A673 (cell line): ENCODE data around the gene NDUFV2. TPM values are rescaled to one million over a fixed set of nuclear protein-coding genes. Genes with fewer than 3 reads are reported as not detected.
"Not testable (repeated sequence)": the region's sequence is repeated elsewhere in the genome, so short reads cannot be mapped to it uniquely, and the experiment has no call there.

Source experiments
- BruUV-seq: library from RNA; stranded (reverse); fragments of 400-500 nt; replicated peaks from 2 replicates; lab custom pipeline; 2021; lab: Mats Ljungman, UMichigan
- CTCF ChIA-PET: fragments of 300-600 bp; sonication (Branson Sonifier 250); formaldehyde crosslinking; loops from one replicate; lab custom pipeline; 2022; ENCODE audit warnings: antibody characterized with exemption; lab: Charles Lee
- POLR2A ChIA-PET: fragments of 300-600 bp; sonication (Branson Sonifier 250); formaldehyde crosslinking; loops from one replicate; lab custom pipeline; 2022; ENCODE audit warnings: antibody characterized with exemption; ENCODE audit not compliant: low non-redundant PET; lab: Charles Lee
- DNase-seq: peaks from one replicate; pipeline ENCODE4 v3.0.0-alpha.2; 2015; ENCODE audit warnings: low spot score
- H3K27ac ChIP-seq: fragments of 200-600 bp; sonication (generic); 2 replicates; pipeline ENCODE4 v1.5.1; 2016; ENCODE audit warnings: mixed run types, low read depth, mild to moderate bottlenecking, mixed read lengths, antibody characterized with exemption, low read length; ENCODE audit not compliant: poor library complexity, severe bottlenecking
- H3K27me3 ChIP-seq: fragments of 200-600 bp; sonication (generic); replicated peaks from 2 replicates; pipeline ENCODE4 v1.6.1; 2017; ENCODE audit warnings: mixed run types, low read depth, mild to moderate bottlenecking, mixed read lengths, antibody characterized with exemption, low read length; ENCODE audit not compliant: insufficient read depth, poor library complexity
- H3K36me3 ChIP-seq: fragments of 200-600 bp; sonication (generic); 2 replicates; pipeline ENCODE4 v1.6.1; 2016; ENCODE audit warnings: mixed run types, mild to moderate bottlenecking, mixed read lengths, antibody characterized with exemption, low read length; ENCODE audit not compliant: insufficient read depth, poor library complexity, severe bottlenecking
- H3K4me1 ChIP-seq: fragments of 200-600 bp; sonication (generic); 2 replicates; pipeline ENCODE4 v1.6.1; 2017; ENCODE audit warnings: mixed run types, mild to moderate bottlenecking, mixed read lengths, antibody characterized with exemption, low read length; ENCODE audit not compliant: insufficient read depth, poor library complexity, severe bottlenecking
- H3K4me3 ChIP-seq: fragments of 200-600 bp; sonication (generic); 2 replicates; pipeline ENCODE4 v1.5.1; 2016; ENCODE audit warnings: low read depth, mixed run types, mild to moderate bottlenecking, mixed read lengths, low read length; ENCODE audit not compliant: poor library complexity, severe bottlenecking
- H3K9me3 ChIP-seq: fragments of 200-600 bp; sonication (generic); 2 replicates; pipeline ENCODE4 v1.6.1; 2016; ENCODE audit warnings: mixed run types, low read depth, mild to moderate bottlenecking, mixed read lengths, antibody characterized with exemption, low read length; ENCODE audit not compliant: poor library complexity, severe bottlenecking
- EZH2 ChIP-seq: fragments of 200-600 bp; sonication (generic); IDR thresholded peaks from 2 replicates; pipeline ENCODE4 v1.6.1; 2017; ENCODE audit warnings: borderline replicate concordance, low read depth, mild to moderate bottlenecking, mixed read lengths, antibody characterized with exemption, low read length; ENCODE audit not compliant: poor library complexity, severe bottlenecking
- intact Hi-C: fragments of 100-400 bp; cut with micrococcal nuclease; formaldehyde crosslinking; loops from one replicate; pipeline ENCODE4 v1.10.0; 2022; ENCODE audit not compliant: unreplicated experiment
- total RNA-seq: library from RNA; stranded (reverse); gene quantifications from 2 replicates; pipeline ENCODE4 v1.2.3, GENCODE V29; 2021
- TF ChIP-seq, protein P1 (sequence below): fragments of 300-800, 200-600 bp; sonication (generic); conservative IDR thresholded peaks from 2 replicates; pipeline ENCODE4 v1.5.1; 2017; ENCODE audit warnings: low read depth, mild to moderate bottlenecking, antibody characterized with exemption, low read length, moderate library complexity, mixed read lengths

The NDUFV2 gene
- total RNA-seq, 1 experiment from 2014 or later = 161 TPM

DNA sequence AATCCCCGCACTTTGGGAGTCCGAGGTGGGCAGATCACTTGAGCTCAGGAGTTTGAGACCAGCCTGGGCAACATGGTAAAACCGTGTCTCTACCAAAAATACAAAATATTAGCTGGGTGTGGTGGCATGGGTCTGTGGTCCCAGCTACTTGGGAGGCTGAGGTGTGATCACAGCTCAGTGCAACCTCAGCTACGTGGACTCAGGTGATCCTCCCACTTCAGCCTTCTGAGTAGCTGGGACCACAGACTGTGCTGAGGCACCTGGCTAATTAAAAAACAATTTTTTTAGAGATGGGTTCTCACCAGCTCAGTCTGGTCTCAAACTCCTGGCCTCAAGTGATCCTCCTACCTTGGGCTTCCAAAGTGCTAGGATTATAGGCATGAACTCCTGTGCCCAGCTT, 57.5 kb downstream of the NDUFV2 start:
- Histone ChIP-seq H3K27ac (no peak overlapping the region), H3K9me3 (peaks cover 9% of the 10 kb centered on the region), H3K4me3 (no peak overlapping the region), H3K36me3 (no peaks in the 10 kb centered on the region), H3K4me1 (no peaks in the 10 kb centered on the region), H3K27me3 (no peaks in the 10 kb centered on the region)
- BruUV-seq = no TSS peak
- CTCF ChIA-PET = no interaction called here
- POLR2A ChIA-PET = no interaction called here
- TF ChIP-seq, protein P1, sequence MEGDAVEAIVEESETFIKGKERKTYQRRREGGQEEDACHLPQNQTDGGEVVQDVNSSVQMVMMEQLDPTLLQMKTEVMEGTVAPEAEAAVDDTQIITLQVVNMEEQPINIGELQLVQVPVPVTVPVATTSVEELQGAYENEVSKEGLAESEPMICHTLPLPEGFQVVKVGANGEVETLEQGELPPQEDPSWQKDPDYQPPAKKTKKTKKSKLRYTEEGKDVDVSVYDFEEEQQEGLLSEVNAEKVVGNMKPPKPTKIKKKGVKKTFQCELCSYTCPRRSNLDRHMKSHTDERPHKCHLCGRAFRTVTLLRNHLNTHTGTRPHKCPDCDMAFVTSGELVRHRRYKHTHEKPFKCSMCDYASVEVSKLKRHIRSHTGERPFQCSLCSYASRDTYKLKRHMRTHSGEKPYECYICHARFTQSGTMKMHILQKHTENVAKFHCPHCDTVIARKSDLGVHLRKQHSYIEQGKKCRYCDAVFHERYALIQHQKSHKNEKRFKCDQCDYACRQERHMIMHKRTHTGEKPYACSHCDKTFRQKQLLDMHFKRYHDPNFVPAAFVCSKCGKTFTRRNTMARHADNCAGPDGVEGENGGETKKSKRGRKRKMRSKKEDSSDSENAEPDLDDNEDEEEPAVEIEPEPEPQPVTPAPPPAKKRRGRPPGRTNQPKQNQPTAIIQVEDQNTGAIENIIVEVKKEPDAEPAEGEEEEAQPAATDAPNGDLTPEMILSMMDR = no peak
- no peak for TF ChIP-seq EZH2
- intact Hi-C loops = no loop called here
- no peak for DNase-seq

DNA sequence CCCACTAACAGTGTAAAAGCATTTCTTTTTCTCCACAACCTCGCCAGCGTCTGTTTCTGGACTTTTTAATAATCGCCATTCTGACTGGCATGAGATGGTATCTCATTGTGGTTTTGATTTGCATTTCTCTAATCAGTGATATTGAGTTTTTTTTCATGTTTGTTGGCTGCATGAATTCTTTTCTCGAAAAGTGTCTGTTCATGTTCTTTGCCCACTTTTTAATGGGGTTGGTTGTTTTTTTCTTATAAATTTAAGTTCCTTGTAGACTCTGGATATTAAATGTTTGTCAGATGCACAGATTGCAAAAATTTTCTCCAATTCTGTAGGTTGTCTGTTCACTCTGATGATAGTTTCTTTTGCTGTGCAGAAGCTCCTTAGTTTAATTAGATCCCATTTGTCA, 60.2 kb downstream of the NDUFV2 start:
- H3K9me3 ChIP-seq, BruUV-seq, intact Hi-C loops: not testable (repeated sequence)

DNA sequence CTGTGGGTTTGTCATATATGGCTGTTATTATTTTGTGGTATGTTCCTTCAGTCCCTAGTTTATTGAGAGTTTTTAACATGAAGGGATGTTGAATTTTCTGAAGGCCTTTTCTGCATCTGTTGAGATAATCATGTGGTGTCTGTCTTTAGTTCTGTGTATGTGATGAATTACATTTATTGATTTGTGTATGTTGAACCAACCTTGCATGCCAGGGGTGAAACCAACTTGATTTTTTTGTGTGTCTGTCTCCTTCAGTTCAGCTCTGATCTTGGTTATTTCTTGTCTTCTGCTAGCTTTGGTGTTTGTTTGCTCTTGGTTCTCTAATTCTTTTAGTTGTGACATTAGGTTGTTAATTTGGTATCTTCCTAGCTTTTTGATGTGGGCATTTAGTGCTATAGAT, 61.6 kb downstream of the NDUFV2 start:
- BruUV-seq, H3K4me1 ChIP-seq, H3K27ac ChIP-seq, DNase-seq, H3K4me3 ChIP-seq, H3K36me3 ChIP-seq, intact Hi-C loops, H3K9me3 ChIP-seq, H3K27me3 ChIP-seq, CTCF ChIA-PET, POLR2A ChIA-PET: not testable (repeated sequence)

More for the DNA sequence above, 60.2 kb downstream of the NDUFV2 start:
- H3K27ac ChIP-seq, POLR2A ChIA-PET, H3K4me3 ChIP-seq, H3K4me1 ChIP-seq, DNase-seq, H3K36me3 ChIP-seq, H3K27me3 ChIP-seq, CTCF ChIA-PET: not testable (repeated sequence)

DNA sequence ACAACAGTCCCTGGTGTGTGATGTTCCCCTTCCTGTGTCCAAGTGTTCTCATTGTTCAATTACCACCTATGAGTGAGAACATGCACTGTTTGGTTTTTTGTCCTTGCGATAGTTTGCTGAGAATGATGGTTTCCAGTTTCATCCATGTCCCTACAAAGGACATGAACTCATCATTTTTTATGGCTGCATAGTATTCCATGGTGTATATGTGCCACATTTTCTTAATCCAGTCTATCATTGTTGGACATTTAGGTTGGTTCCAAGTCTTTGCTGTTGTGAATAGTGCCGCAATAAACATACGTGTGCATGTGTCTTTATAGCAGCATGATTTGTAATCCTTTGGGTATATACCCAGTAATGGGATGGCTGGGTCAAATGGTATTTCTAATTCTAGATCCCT, 63.4 kb downstream of the NDUFV2 start:
- H3K27ac ChIP-seq, H3K9me3 ChIP-seq, H3K36me3 ChIP-seq, H3K4me3 ChIP-seq, BruUV-seq, CTCF ChIA-PET, H3K27me3 ChIP-seq, POLR2A ChIA-PET, DNase-seq, H3K4me1 ChIP-seq, intact Hi-C loops: not testable (repeated sequence)

DNA sequence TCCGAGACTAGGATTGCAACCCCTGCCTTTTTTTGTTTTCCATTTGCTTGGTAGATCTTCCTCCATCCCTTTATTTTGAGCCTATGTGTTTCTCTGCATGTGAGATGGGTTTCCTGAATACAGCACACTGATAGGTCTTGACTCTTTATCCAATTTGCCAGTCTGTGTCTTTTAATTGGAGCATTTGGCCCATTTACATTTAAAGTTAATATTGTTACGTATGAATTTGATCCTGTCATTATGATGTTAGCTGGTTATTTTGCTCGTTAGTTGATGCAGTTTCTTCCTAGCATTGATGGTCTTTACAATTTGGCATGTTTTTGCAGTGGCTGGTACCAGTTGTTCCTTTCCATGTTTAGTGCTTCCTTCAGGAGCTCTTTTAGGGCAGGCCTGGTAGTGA, 67.0 kb downstream of the NDUFV2 start:
- H3K4me3 ChIP-seq, CTCF ChIA-PET, H3K9me3 ChIP-seq, H3K4me1 ChIP-seq, H3K27ac ChIP-seq, intact Hi-C loops, DNase-seq, POLR2A ChIA-PET, H3K27me3 ChIP-seq, H3K36me3 ChIP-seq, BruUV-seq: not testable (repeated sequence)

DNA sequence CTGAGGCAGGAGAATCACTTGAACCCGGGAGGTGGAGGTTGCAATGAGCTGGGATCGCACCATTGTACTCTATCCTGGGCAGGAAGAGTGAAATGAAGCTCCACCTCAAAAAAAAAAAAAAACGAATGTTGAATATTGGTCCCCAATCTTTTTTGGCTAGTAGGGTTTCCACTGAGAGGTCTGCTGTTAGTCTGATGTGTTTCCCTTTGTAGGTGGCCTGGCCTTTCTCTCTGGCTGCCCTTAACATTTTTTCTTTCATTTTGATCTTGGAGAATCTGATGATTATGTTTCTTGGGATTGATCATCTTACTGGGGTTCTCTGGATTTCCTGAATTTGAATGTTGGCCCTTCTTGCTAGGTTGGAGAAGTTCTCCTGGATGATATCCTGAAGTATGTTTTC, 69.4 kb downstream of the NDUFV2 start:
- intact Hi-C loops, H3K36me3 ChIP-seq, POLR2A ChIA-PET, H3K9me3 ChIP-seq, H3K27ac ChIP-seq, H3K27me3 ChIP-seq, H3K4me1 ChIP-seq, H3K4me3 ChIP-seq, DNase-seq, CTCF ChIA-PET, BruUV-seq: not testable (repeated sequence)
